Panc1 (cell line): ENCODE data around the gene WSCD1. TPM values are rescaled to one million over a fixed set of nuclear protein-coding genes. Genes with fewer than 3 reads are reported as not detected.

ENCODE experiments used
- ATAC-seq: fragments of 200-7000 bp; cut with Tn5 transposase; 2 replicates; pipeline ENCODE4 v1.9.1; 2020; ENCODE audit warnings: mild to moderate bottlenecking, moderate library complexity
- BruUV-seq: library from RNA; stranded (reverse); fragments of 400-500 nt; replicated peaks from 2 replicates; lab custom pipeline; 2021; lab: Mats Ljungman, UMichigan
- CTCF ChIA-PET: fragments of 300-600 bp; sonication (Branson Sonifier 250); formaldehyde crosslinking; loops from one replicate; lab custom pipeline; 2022; ENCODE audit warnings: antibody characterized with exemption; lab: Charles Lee
- POLR2A ChIA-PET: fragments of 300-600 bp; sonication (Branson Sonifier 250); formaldehyde crosslinking; loops from one replicate; lab custom pipeline; 2022; ENCODE audit warnings: antibody characterized with exemption; lab: Charles Lee
- DNase-seq: peaks from one replicate; pipeline ENCODE4 v3.0.0-alpha.2; 2010; ENCODE audit warnings: low read depth, low spot score
- H3K27ac ChIP-seq: 2 replicates; pipeline ENCODE4 v1.5.1; 2011; ENCODE audit warnings: mild to moderate bottlenecking, low read length, inconsistent platforms
- H3K27me3 ChIP-seq: fragments of 200-500 bp; sonication (Bioruptor generic); 2 replicates; pipeline ENCODE4 v1.6.0; 2014; ENCODE audit warnings: low read length, inconsistent platforms; ENCODE audit not compliant: control insufficient read depth, insufficient read depth
- H3K36me3 ChIP-seq: fragments of 200-500 bp; sonication (Bioruptor generic); 2 replicates; pipeline ENCODE4 v1.5.1; 2014; ENCODE audit warnings: inconsistent platforms, mild to moderate bottlenecking, low read length, moderate library complexity; ENCODE audit not compliant: control insufficient read depth, insufficient read depth
- H3K4me1 ChIP-seq: 2 replicates; pipeline ENCODE4 v1.5.1; 2011; ENCODE audit warnings: inconsistent platforms, mild to moderate bottlenecking, low read length, moderate library complexity; ENCODE audit not compliant: control insufficient read depth, insufficient read depth
- H3K4me3 ChIP-seq, 2 experiments: 2 replicates each; pipeline ENCODE4 v1.5.1; 2011 to 2012; ENCODE audit warnings: low read depth in 2 of 2, low read length in 2 of 2, mild to moderate bottlenecking in 2 of 2, inconsistent platforms in 1 of 2, moderate library complexity in 1 of 2
- H3K9me3 ChIP-seq: fragments of 200-500 bp; sonication (Bioruptor generic); 2 replicates; pipeline ENCODE4 v1.5.1; 2014; ENCODE audit warnings: low read depth, mild to moderate bottlenecking, inconsistent platforms, low read length, moderate library complexity; ENCODE audit not compliant: control insufficient read depth, insufficient read depth
- CTCF ChIP-seq: fragments of 450-650 bp; IDR thresholded peaks from 2 replicates; pipeline ENCODE4 v1.5.1; 2017; ENCODE audit warnings: mild to moderate bottlenecking
- POLR2AphosphoS5 ChIP-seq: IDR thresholded peaks from 2 replicates; pipeline ENCODE4 v1.6.1; 2012; ENCODE audit warnings: mild to moderate bottlenecking, low read depth, low read length, moderate library complexity
- REST ChIP-seq, 2 experiments: IDR thresholded peaks; 2 replicates each; pipeline ENCODE4 v1.6.1; 2011 to 2012; ENCODE audit warnings: low read depth in 2 of 2, control low read depth in 1 of 2, low read length in 1 of 2, mild to moderate bottlenecking in 1 of 2, moderate library complexity in 1 of 2; ENCODE audit not compliant: insufficient read depth in 1 of 2
- SIN3A ChIP-seq: IDR thresholded peaks from 2 replicates; pipeline ENCODE4 v1.6.1; 2012; ENCODE audit warnings: low read depth, mild to moderate bottlenecking, low read length, moderate library complexity, borderline replicate concordance; ENCODE audit not compliant: insufficient read depth
- TCF7L2 ChIP-seq: IDR thresholded peaks from 2 replicates; pipeline ENCODE4 v1.6.1; 2011; ENCODE audit warnings: mild to moderate bottlenecking, low read depth, low read length, inconsistent platforms
- in situ Hi-C: cut with HindIII; loops from 2 replicates; pipeline ENCODE4 v1.10.0; 2016; ENCODE audit warnings: low sequenced_read_pairs, low pct_unique_long_range_greater_than_20kb
- intact Hi-C: fragments of 100-400 bp; cut with micrococcal nuclease; formaldehyde crosslinking; loops from one replicate; pipeline ENCODE4 v1.10.0; 2022; ENCODE audit not compliant: unreplicated experiment
- total RNA-seq: library from RNA; stranded (reverse); gene quantifications from one replicate; pipeline ENCODE4 v1.2.1, GENCODE V29; 2021; ENCODE audit not compliant: unreplicated experiment

Gene WSCD1
- total RNA-seq, 1 experiment from 2014 or later: 0.74 TPM

- BruUV-seq: no TSS peak
- Histone ChIP-seq H3K4me1 (no peaks in the 10 kb centered on the region), H3K27ac (no peak overlapping the region), H3K4me3 (no peak overlapping the region), H3K9me3 (no peaks in the 10 kb centered on the region), H3K36me3 (no peaks in the 10 kb centered on the region), H3K27me3 (no peaks in the 10 kb centered on the region; the same call in 1 of the 2 replicates)
- DNase-seq (no peak), ATAC-seq (no peak)
- in situ Hi-C loops: no loop called here
- CTCF ChIA-PET: no interaction called here
- intact Hi-C loops: no loop called here
- TF ChIP-seq CTCF (no peak), TCF7L2 (no peak), REST (IDR thresholded peaks at IDR 0.05; ENCODE audit: insufficient read depth in 1 of 2, low read depth in 2 of 2, low read length in 1 of 2) (no peak)
- POLR2A ChIA-PET: no interaction called here
These were observed 56.6 kb downstream of the WSCD1 start for GRCh38 chr17:6126768-6127167.

- TF ChIP-seq CTCF (no peak), REST (IDR thresholded peaks at IDR 0.05; ENCODE audit: insufficient read depth in 1 of 2, low read depth in 2 of 2, low read length in 1 of 2) (no peak), SIN3A (no peak), POLR2AphosphoS5 (no peak), TCF7L2 (no peak)
- Histone ChIP-seq H3K36me3 (no peaks in the 10 kb centered on the region), H3K9me3 (no peaks in the 10 kb centered on the region), H3K4me3 (no peak overlapping the region), H3K4me1 (no peaks in the 10 kb centered on the region), H3K27me3 (peaks cover 2% of the 10 kb centered on the region), H3K27ac (no peak overlapping the region)
- in situ Hi-C loops (no loop called here), intact Hi-C loops (no loop called here)
- CTCF ChIA-PET: no interaction called here
- POLR2A ChIA-PET: no interaction called here
- DNase-seq (no peak), ATAC-seq (no peak)
- no TSS peak for BruUV-seq
These were observed 64.5 kb downstream of the WSCD1 start for GRCh38 chr17:6134721-6135120.
